Lower lobe of right lung (tissue), 2 donors: ENCODE data around the gene OR52K2. TPM values are rescaled to one million over a fixed set of nuclear protein-coding genes. Genes with fewer than 3 reads are reported as not detected.
A peak's percentile ranks its signal among the peaks of the same experiment; 100 is the strongest.

Experiments used
- ATAC-seq, 2 donors: fragments of 200-7000 bp; cut with Tn5 transposase; one replicate each; pipeline ENCODE4 v1.9.1; 2020 to 2022; ENCODE audit warnings: mild to moderate bottlenecking in 2 of 2, moderate library complexity in 2 of 2
- DNase-seq: peaks from one replicate; pipeline ENCODE4 v3.0.0-alpha.2; 2020
- H3K27ac ChIP-seq: fragments of 200-600 bp; one replicate; pipeline ENCODE4 v1.8.0; 2022
- H3K27me3 ChIP-seq: fragments of 200-600 bp; one replicate; pipeline ENCODE4 v1.8.0; 2022; ENCODE audit warnings: low read depth
- H3K36me3 ChIP-seq: fragments of 200-600 bp; one replicate; pipeline ENCODE4 v1.8.0; 2022; ENCODE audit warnings: mild to moderate bottlenecking
- H3K4me1 ChIP-seq: fragments of 200-600 bp; one replicate; pipeline ENCODE4 v1.8.0; 2022
- H3K4me3 ChIP-seq: fragments of 200-600 bp; one replicate; pipeline ENCODE4 v1.8.0; 2022; ENCODE audit warnings: mild to moderate bottlenecking
- H3K9me3 ChIP-seq: fragments of 200-600 bp; one replicate; pipeline ENCODE4 v1.8.0; 2022
- intact Hi-C: fragments of 100-400 bp; cut with DNase I; formaldehyde crosslinking; loops from one replicate; pipeline ENCODE4 v1.11.0; 2022
- total RNA-seq: library from RNA; stranded (reverse); fragmentation: NEBNext Ultra II Directional; extraction: Animal tissue kit (Norgen Biotek cat#: 25700); gene quantifications from one replicate; pipeline ENCODE4 v1.2.1, GENCODE V29; 2021
- TF ChIP-seq, protein P1 (sequence below): fragments of 200-600 bp; IDR thresholded peaks from one replicate; pipeline ENCODE4 v1.8.0; 2022; ENCODE audit warnings: antibody characterized with exemption, mild to moderate bottlenecking
- donor health status: DM: no; HTN: yes; CAD: no; lungs with severe emphysema.

Gene OR52K2
- total RNA-seq, 1 donor from 2014 or later, result 0.47 TPM

DNA sequence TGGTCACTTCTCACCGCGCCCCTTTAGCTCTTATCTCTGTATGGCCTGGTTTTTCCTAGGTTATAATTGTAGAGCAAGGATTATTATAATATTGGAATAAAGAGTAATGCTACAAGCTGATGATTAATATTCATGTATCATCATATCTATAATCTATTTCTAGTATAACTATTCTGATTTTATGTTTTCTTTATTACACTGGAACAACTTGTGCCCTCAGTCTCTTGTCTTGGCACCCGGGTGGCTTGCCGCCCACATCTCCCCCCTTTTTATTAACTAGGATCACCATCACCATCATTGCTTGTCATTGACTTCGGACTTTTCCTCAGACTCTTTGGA lies 44.4 kb downstream of the OR52K2 start:
- TF ChIP-seq, protein P1, sequence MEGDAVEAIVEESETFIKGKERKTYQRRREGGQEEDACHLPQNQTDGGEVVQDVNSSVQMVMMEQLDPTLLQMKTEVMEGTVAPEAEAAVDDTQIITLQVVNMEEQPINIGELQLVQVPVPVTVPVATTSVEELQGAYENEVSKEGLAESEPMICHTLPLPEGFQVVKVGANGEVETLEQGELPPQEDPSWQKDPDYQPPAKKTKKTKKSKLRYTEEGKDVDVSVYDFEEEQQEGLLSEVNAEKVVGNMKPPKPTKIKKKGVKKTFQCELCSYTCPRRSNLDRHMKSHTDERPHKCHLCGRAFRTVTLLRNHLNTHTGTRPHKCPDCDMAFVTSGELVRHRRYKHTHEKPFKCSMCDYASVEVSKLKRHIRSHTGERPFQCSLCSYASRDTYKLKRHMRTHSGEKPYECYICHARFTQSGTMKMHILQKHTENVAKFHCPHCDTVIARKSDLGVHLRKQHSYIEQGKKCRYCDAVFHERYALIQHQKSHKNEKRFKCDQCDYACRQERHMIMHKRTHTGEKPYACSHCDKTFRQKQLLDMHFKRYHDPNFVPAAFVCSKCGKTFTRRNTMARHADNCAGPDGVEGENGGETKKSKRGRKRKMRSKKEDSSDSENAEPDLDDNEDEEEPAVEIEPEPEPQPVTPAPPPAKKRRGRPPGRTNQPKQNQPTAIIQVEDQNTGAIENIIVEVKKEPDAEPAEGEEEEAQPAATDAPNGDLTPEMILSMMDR, result peak; percentile 25
- ATAC-seq (no peak), DNase-seq (no peak)
- no peak overlapping the region for H3K4me3 ChIP-seq
- no peaks in the 10 kb centered on the region for H3K4me1 ChIP-seq
- H3K27ac ChIP-seq, result no peak overlapping the region
- no peaks in the 10 kb centered on the region for H3K27me3 ChIP-seq
- no peaks in the 10 kb centered on the region for H3K36me3 ChIP-seq
- intact Hi-C loops, result no loop called here
- H3K9me3 ChIP-seq, result no peaks in the 10 kb centered on the region

DNA sequence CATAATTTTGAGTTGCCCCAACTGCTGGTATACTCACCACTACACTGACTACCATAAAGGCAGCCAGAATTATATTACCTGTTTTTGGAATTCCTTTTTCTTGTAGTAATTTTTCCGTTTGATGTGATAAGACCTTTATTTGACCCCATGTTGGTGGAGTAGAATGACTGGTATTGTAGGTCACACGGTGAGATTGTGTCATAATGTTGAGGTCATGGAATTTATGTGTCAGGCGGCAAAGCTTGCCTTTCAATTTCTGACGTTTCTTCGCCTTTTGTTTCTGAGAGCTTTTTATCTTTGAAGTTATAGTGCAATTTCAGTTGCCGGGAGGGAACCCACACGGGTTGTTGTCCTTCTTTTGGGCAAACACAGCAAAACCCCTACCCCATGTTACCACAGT lies 46.4 kb downstream of the OR52K2 start:
- DNase-seq, result no peak
- TF ChIP-seq, protein P1, result no peak
- intact Hi-C loops, result no loop called here
- Histone ChIP-seq H3K4me1 (no peaks in the 10 kb centered on the region), H3K27ac (no peak overlapping the region), H3K4me3 (no peak overlapping the region), H3K36me3 (no peaks in the 10 kb centered on the region), H3K27me3 (no peaks in the 10 kb centered on the region), H3K9me3 (no peaks in the 10 kb centered on the region)
- no peak for ATAC-seq

DNA sequence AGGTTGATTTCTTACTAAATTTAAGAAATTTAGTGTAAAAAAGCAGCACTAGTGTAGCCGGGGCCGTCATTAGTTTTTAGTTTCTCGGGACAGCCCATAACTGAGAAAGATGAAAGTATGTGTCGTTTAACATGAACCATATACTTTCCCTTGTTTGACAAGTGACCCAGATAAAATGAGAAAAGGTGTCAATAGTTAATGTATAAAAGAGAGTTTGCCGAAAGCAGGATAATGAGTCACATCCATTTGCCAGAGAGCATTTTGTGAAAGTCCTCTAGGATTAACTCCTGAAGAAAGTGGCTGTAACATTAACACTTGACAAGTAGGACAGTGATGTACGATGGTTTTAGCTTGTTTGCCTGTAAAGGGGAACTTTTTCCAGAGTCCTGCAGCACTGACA lies 46.9 kb downstream of the OR52K2 start:
- ATAC-seq (no peak), DNase-seq (no peak)
- intact Hi-C loops, result no loop called here
- no peaks in the 10 kb centered on the region for H3K27me3 ChIP-seq
- H3K4me1 ChIP-seq, result no peaks in the 10 kb centered on the region
- H3K4me3 ChIP-seq, result no peak overlapping the region
- no peaks in the 10 kb centered on the region for H3K9me3 ChIP-seq
- no peak overlapping the region for H3K27ac ChIP-seq
- H3K36me3 ChIP-seq, result no peaks in the 10 kb centered on the region
- TF ChIP-seq, protein P1, result no peak

DNA sequence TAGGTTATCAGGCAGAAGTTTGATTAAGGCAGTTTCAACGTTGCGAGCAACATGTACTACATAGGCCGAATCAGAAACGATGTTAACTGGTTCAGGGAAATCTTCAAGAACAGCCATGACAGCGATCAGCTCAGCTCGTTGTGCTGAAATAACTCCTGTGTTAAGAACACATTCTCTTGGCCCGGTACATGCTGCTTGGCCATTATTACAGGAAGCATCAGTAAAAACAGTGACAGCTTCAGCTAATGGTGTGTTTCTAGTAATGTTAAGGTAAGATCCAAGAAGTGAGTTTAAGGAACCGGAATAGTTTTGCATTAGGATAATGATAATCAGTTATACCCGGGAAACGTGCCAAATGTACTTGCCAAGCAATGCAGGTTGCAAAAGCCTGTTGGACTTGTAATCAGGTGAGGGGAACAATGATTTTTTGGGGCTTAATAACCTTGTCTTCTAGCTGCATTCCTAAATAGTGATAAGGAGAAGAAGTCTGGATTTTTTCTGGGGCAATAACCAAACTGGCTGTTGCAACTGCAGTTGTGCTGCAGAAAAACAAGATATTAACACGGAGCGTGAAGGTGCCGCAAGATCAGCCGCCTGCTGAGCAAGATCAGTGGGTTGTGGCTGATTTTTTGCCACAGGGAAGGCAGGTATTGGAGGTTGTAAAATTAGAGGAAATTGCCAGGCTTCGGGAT lies 47.6 kb downstream of the OR52K2 start:
- no peaks in the 10 kb centered on the region for H3K9me3 ChIP-seq
- no peaks in the 10 kb centered on the region for H3K36me3 ChIP-seq
- intact Hi-C loops, result no loop called here
- ATAC-seq (no peak), DNase-seq (no peak)
- H3K4me3 ChIP-seq, result no peak overlapping the region
- H3K27me3 ChIP-seq, result no peaks in the 10 kb centered on the region
- TF ChIP-seq, protein P1, result no peak
- H3K27ac ChIP-seq, result no peak overlapping the region
- no peaks in the 10 kb centered on the region for H3K4me1 ChIP-seq

Other genes starting within 250 kb of the OR52K2 start
- gene OR52B4, start 80.9 kb upstream of the OR52K2 start, total RNA-seq, result not detected
- 42.2 TPM for gene TRIM21, start 55.6 kb upstream of the OR52K2 start, total RNA-seq
- gene OR52K1, start 33.4 kb downstream of the OR52K2 start, total RNA-seq, result 0.27 TPM
- not detected for gene OR52M1, start 95.9 kb downstream of the OR52K2 start, total RNA-seq
- not detected for gene OR52I2, start 132.4 kb downstream of the OR52K2 start, total RNA-seq
- gene OR52I1, start 144.7 kb downstream of the OR52K2 start, total RNA-seq, result not detected
- 13.8 TPM for gene TRIM68, start 158.9 kb downstream of the OR52K2 start, total RNA-seq
- not detected for gene OR51D1, start 188.2 kb downstream of the OR52K2 start, total RNA-seq
- gene OR51E1, start 194.7 kb downstream of the OR52K2 start, total RNA-seq, result not detected
- gene OR51E2, start 248.6 kb downstream of the OR52K2 start, total RNA-seq, result not detected